HG03342 (cell line): ENCODE data around the gene SMYD5.
A peak's percentile ranks its signal among the peaks of the same experiment; 100 is the strongest.
"Not testable (repeated sequence)": the region's sequence is repeated elsewhere in the genome, so short reads cannot be mapped to it uniquely, and the experiment has no call there.

Experiments
- ATAC-seq: cut with Tn5 transposase; IDR thresholded peaks from one replicate; pipeline ENCODE4 v1.9.1; 2021; ENCODE audit warnings: mild to moderate bottlenecking, moderate library complexity; ENCODE audit not compliant: unreplicated experiment

The SMYD5 gene

DNA sequence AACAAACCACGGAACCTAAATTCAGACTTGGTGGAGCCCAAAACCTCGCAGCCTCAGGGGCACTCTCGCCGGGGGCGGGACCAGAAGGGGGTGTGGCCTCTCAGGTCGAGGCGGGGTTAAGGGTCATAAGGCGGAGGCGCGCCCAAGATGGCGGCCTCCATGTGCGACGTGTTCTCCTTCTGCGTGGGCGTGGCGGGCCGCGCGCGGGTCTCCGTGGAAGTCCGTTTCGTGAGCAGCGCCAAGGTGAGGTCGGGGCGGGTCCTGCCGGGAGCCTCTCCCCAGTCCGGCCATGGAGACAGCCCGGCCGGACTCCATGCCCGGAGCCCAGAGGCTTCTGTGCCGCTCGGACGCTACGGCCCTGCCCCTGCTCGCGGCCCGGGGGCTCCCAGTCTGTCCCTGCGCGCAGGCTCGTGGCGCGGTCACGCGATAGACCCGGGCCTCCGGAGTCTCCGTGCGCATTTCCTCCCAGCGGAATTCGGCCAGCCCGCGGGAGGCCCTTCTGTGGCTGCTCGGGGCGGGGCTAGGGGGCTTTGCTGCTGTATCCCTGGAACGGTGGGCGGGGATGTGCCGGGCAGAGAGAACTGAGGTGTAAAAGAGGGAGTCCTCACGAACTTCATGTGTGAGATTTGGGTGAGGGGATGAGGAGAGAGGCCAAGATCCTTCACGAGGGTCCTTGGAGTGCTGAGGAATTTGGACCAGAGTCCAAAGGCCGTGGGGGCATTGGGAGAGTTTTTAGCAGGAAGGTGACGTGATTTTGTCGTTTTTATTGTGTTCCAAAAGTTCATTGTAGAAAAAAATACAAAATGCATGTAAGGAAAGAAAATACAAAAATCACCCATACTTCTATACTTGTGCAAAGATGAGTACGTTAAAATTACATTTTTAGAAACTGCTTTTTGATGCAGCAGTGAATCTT lies at the start of gene SMYD5:
SMYD5 (plus strand) TSS at position 126 of the 916 bp plus-strand sequence; CDS start at position 148, 22 bp downstream.
- ATAC-seq, result peak; percentile 90

DNA sequence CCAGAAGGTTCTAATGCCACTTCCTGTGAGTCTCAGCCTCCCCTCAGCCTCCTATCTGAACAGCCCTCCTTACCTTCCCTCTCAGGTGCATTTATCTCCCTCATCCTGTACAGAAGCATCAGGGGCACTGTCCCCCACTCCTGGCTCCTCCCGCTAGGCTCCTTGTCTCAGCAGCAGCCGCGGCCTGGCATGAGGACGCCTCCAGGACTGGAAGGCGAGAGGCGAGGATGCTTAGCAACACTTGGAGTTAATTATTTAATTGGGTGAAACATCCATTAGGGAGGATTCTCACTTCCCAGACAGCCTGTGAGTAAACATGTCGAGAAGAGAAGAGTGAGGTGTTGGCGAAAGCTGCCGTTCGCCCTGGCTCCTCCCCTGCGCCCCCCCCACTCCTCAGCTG lies 48.1 kb upstream of the SMYD5 start:
- ATAC-seq, result not testable (repeated sequence)

DNA sequence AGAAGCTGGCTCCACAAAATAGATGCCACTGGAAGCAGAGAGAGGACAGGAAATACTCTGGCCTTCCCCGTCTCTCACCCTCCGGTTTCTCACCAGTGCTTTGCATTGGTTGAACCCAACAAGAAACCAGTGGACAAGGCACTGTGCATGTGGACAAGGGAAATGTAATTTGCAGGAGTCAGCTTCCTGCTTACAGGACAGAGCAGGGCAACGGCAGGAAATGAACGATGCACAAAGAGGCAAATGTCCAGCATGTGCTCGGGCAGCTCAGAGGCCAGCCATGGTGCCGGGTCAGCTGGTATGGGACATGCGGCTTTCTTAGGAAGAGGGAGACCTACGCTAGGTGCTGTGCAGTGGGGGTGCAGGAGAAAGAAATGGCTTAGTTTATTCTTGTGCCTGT lies 47.2 kb upstream of the SMYD5 start:
- not testable (repeated sequence) for ATAC-seq

DNA sequence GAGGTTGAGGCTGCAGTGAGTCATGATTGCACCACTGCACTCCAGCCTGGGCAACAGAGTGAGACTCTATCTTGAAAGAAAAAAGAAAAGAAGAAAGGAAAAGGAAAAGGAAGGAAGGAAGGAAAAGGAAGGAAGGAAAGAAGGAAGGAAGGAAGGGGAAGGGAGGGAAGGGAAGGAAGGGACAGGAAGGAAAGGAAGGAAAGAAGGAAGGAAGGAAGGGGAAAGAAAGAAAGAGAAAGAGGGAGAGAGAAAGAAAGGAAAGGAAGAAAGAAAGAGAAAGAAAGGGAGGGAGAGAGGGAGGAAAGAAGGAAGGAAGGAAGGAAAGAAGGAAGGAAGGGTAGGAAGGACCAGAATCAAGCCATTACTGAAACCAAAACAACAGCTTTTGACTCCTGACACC lies 45.7 kb upstream of the SMYD5 start:
- not testable (repeated sequence) for ATAC-seq

DNA sequence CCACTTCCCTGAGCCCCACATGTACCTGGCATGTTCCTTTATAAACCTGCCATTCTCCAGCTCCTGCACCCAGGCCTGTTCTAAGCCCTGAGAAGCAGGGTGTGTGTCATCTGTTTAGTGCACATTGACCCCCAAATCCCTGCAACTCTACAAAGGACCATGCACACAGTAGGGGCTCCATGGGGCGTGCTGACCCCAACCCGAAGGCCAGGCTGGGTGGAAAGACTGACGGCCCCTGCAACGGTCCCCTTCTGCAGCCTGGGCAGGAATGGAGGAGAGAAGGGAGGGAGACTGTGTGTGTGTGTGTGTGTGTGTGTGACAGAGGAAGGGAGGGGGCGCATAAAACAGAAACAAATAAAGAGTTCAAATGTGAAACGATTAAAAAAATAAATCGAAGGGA lies 43.7 kb upstream of the SMYD5 start:
- ATAC-seq, result not testable (repeated sequence)

DNA sequence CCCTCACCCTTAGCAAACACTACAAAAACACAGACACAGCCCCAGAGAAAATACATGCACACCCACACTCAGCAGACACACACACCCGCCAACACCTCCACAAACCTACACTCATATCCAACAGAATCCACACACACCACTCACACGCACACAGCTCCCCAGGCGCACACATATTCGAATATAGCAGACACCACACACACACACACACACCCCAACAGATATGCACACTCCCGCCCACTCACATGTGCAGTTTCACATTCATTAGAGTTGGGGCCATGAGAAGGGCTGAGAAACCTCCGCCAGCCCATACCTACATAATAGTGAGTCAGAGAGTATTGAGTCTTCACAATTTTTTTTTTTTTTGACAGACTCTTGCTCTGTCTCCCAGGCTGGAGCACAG lies 41.1 kb upstream of the SMYD5 start:
- no peak for ATAC-seq

DNA sequence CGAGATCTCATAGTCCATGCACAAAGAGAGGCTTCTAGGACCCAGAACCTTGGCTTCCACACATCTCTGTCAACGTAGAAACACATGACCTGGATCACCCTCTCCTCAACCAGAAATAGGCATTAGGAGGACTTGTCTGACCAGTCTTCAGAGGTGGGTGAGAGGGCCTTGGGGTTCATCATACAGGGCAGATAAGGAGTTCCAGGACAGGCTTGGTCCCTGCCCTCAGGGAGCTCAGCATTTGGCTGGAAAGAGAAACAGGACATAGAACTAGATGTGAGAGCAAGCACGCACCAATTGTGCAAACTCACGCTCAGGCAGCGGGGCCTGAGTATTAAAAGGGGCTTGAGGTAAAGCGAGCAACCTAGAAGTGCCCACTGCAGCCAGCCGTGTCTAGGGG lies 40.3 kb upstream of the SMYD5 start:
- no peak for ATAC-seq

DNA sequence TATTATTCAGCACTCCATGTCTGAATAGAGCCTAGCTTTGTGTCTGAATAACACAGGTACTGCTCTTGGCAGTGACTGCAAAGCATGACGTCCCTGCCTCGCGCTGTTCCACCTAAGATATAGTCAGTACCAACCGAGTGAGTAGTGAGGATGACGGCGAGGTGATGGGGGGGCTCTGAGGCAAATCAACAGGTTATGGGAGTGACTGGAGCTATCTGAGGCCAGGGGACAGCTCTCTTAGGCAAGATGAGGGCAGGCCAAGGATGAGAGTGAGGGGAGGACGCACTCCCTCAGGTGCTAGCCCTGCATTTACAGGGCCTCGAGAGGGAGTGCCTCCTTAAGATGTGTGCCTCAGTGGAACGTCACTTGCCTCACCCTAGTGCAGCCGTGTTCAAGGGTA lies 39.8 kb upstream of the SMYD5 start:
- no peak for ATAC-seq

DNA sequence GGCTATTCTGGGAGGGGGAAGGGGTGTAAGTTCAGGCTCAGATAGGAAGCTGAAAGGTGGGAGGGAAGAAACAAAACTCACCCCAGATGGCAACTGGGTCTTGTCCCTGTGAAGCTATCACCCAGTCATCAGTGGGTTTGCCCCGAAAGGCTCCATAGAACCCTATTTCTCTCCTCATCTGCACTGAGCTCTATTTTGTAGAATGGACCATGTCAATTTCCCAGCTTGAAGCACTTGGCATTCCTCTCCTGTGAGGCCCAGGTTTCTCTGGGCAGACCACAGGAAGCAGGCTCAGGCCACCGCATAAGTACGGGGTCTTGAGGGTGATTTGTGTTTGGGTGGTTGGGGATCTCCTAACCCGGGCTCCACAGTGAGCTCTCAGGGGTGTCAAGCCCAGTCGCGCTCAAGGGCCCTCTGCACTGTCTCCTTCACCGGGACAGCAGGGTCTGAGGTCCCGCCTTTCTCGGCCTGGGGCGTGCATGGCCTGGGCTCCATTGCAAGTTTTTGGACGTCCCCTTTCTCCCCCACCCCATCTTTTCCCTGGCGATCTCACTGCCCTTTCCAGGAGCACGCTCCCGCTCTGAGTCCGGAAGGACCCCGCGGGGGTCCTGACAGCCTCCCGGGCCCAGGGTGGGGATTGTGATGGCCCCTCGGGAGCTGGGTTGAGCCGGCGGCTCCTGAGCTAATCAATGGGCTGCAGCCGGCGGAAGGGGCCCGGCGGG lies 38.9 kb upstream of the SMYD5 start:
- no peak for ATAC-seq

DNA sequence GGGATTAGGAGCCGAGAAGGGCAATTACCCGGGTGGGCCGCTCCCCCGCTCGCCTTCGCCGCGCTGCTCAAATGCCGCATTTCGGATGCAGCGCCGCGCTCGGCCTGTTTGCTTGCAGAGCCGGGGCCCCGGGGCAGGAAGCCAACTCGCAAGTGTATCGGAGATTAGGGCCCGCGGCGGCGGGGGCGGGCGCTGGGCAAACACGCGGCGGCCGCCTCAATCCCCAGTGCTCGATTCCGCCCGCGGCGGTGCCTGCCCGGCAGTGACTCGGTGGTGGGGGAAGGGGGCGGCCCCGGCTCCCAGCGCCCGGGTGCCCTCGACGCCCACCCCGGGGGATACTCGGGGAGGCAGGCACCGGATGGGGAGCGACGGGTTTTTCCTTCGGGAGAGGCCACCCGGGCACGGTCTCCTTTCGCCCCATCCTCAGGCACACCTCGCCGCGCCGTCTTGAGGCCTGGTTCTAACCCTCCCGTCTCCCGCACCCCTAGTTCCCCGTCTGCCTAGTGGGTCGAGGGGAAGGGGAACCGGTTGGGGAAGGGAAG lies 38.3 kb upstream of the SMYD5 start:
- peak; percentile 35 for ATAC-seq

DNA sequence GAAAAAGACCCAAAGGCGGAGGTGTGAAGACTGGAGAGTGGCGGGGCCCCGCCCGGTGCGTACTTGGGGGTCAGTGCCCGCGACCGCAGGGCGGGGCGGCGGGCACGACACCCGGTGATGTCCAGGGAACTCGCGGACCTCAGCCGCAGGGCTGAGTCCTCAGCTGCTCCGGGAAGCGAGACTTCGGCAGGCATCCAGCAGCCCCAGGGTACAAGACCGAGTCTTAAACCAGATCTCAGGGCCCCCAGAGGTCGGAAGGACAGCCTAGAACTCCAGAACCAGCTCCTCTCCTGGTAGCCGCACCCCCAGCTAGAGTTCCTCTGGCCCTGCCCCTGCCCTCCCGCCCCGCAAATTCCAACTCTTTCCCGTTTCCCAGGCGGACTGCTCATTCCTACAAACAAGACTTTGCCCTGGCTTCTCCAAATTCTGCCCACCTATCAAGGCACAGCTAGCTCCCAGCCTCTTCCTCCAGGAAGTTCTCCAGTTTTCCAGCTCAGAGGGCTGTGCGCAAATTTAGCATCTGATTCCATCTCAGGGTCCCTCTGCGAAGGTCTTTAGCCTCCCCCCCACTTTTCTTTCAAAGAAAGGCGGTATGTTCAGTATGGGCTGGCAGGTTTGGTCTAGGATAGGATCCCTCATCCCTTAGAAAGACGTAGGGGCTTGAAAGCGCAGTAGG lies 37.7 kb upstream of the SMYD5 start:
- ATAC-seq, result no peak

DNA sequence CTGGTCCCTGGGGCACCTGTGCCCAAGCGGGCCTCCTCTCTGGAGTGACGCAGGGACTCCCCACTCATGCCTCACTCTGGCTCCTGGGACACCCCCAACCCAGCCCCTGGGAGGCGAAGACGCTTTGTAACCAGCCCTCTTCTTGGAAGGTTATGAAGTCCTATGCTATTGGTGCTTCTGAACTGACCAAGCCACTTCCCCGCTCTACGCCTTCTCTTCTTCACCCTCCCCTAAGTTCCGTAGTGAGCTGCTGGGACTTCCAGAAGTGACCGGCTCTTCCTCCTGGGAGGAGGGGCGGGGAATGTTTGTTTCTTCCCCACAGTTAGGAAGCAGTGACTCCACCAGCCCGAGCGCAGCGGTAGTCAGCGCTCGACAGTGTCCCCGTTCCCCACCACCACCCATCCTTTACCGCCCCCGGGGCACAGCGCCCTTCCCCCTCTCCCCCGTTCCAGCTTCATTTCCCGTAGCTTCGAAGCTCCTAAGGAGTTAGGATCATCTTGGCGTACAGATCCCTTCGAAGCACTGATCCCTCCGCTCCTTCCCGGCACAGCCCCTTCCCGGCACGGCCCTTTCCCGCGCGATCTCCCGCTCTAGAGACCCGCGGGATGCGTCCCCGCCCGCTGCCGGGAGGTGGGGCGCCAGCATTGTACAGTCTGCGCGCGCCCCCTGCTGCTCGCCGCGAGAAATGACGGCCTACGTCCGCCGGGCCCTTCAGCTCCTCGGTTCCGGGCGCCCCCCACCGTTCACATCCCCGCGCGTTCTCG lies 37.0 kb upstream of the SMYD5 start:
- ATAC-seq, result peak; percentile 79

DNA sequence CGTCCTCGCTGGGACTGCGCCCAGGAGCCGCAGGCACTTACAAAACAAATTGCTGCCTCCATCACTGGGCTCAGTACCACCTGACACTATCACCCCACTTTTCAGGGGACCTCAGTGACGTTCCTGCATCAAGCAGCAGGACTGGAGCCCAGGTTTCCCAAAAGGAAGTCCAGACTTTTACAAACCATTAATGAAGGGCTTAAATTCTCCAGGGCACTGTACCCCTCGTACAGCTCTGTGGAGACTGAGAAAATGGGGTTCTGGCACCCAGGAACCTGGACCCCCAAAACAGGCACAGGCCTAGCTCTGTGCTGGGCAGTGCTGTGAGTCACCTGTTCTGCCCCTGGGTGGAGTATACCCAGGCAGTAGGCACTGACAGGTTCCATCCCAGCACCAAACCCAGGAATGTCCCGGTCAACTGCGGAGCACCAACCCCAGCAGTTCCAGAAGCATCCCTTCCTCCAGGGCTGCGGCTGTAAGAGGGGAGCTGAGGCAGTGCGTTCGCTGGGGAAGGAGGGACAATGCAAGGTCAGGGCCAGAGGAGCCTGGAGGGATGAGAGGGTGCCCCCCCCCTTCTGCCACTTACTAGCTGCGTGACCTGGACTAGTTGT lies 36.3 kb upstream of the SMYD5 start:
- ATAC-seq, result peak; percentile 1

DNA sequence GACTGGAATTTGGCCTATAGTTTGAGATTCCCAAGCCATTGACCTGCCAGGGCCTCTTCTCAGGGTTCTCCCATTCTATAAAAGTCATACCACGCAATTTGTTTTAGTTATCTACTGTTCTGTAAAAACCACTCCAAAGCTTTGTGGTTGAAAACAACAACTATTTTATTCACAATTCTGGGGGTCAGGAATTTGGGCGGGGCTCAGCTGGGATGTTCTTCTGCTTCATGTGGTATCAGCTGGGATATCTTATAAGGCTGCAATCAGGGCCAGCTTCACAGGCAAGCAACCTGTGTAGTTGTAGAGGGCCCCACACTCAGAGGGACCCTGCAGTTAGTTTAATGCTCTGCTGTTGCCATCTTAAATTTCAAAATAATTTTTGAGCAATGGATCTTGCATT lies 28.1 kb upstream of the SMYD5 start:
- no peak for ATAC-seq

DNA sequence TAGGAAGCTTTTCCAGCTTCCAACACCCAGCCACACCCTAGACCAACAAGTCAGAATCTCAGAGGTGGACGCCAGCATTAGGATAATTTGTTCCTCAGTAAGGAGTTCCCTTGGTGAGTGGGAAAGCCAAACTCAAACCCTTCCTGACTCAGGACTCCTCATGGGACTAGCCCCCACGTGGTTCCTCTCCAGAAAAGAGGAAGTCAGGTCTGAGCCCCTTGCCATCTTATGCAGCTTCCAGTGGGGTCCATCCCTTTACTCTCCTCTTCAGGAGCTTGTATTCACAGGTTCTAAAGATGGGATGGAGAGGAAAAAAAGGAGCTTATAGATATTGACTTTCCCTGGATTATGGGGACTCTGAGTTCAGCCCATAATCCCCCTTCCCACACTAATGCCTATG lies 26.5 kb upstream of the SMYD5 start:
- ATAC-seq, result no peak

DNA sequence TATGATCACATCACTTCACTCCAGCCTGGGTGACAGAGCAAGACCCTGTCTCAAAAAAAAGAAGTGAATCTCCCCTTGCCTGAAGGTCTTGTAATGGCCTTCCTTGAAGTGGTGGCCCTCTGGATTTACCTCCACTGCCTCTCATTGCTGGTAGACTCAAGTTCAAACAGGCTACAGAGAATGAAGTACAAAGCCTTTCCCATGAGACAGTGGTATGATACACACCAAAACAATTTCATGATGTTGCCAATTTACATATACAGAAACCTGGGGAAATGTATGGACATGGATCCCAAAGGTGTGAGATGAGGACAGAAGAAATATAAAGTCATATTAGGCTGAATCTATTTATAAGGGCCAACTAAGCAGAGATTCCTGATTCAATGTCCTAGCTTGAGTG lies 16.5 kb upstream of the SMYD5 start:
- no peak for ATAC-seq

DNA sequence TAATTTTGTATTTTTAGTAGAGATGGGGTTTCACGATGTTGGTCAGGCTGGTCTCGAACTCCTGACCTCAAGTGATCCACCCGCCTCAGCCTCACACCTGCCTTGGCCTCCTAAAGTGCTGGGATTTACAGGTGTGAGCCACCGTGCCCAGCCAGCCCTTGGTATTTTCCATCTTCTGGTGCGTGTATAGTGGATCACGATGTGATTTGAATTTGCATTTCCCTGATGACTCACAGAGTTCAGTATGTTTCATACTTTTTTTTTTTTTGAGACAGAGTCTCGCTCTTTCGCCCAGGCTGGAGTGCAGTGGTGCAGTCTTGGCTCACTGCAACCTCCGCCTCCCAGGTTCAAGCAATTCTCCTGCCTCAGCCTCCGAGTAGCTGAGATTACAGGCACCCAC lies 13.8 kb upstream of the SMYD5 start:
- ATAC-seq, result not testable (repeated sequence)

DNA sequence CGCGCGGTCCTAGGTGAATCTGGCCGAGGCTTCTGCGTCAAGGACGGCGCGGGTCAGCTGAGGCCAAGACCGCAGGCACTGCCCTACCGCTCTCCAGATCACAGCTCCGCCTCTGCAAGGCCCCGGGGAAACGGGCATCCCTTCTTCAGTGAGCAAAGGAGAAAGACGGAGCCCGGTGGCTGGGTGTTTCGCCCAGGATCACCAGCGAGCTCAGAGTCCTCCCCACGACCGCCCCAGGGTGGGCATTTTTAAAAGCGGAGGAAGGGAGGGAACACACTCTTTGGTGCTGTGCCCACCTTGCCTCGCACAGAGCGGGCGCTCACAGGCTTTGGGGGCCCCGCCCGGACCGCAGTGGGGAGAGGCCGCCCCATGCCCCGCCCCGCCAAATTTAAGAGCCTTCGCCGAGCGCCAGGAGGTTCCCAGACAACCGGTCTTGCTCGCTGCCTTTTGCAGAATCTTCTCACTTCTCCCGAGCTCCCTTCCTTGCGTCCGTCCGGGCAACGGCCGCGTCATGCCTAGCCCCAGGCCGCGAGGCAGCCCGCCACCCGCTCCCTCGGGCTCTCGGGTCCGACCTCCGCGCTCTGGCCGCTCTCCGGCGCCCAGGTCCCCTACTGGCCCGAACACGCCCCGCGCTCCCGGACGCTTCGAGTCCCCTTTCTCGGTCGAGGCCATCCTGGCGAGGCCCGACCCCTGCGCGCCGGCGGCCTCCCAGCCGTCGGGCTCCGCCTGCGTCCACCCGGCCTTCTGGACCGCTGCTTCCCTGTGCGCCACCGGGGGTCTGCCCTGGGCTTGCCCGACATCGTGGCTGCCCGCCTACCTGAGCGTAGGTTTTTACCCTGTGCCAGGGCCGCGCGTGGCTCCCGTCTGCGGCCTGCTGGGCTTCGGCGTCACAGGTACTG lies 11.6 kb upstream of the SMYD5 start, which contains the start of gene NOTO:
NOTO (plus strand) TSS at position 419 of the 899 bp plus-strand sequence; CDS start at position 512, 93 bp downstream.
- ATAC-seq, result no peak
